HepG2 (cell line): ENCODE measurements around the gene MGAT5. TPM values are rescaled to one million over a fixed set of nuclear protein-coding genes. Genes with fewer than 3 reads are reported as not detected.

Experiments
- ATAC-seq: fragments of 200-7000 bp; cut with Tn5 transposase; 3 replicates; pipeline ENCODE4 v1.9.1; 2020; ENCODE audit warnings: mild to moderate bottlenecking, moderate library complexity
- BruUV-seq: library from RNA; stranded (reverse); fragments of 400-500 nt; replicated peaks from 2 replicates; lab custom pipeline; 2021; lab: Mats Ljungman, UMichigan
- CTCF ChIA-PET: fragments of 300-600 bp; formaldehyde crosslinking; extraction: SDS; loops from one replicate; lab custom pipeline; 2021; ENCODE audit warnings: low total read pairs, inconsistent platforms, low intra/inter-chr PET ratio; lab: Yijun Ruan, JAX
- POLR2A ChIA-PET: fragments of 350-600 bp; sonication (Branson Sonifier 250); formaldehyde crosslinking; loops from one replicate; lab custom pipeline; 2020; ENCODE audit warnings: antibody characterized with exemption, inconsistent platforms; lab: Yijun Ruan, JAX
- DNase-seq: peaks from one replicate; pipeline ENCODE4 v3.0.0-alpha.2; 2015; ENCODE audit warnings: low spot score
- FAIRE-seq: peaks from 3 replicates; lab custom pipeline; 2011; peaks lifted over from hg19 to GRCh38; lab: Jason Lieb, UNC
- H2AFZ ChIP-seq: one replicate; pipeline ENCODE4 v1.6.1; 2011; ENCODE audit warnings: low read length, inconsistent platforms
- H3K27ac ChIP-seq: fragments of 300-600 bp; 3 replicates; pipeline ENCODE4 v1.8.0; 2011; ENCODE audit warnings: mixed run types, mild to moderate bottlenecking, mixed read lengths, low read length, inconsistent platforms; ENCODE audit not compliant: insufficient read depth; ENCODE audit errors: extremely low read length
- H3K27me3 ChIP-seq, 2 experiments: fragments of 200-600 bp in 1 of 2; 2 replicates in 1 of 2; 3 replicates in 1 of 2; pipeline versions ENCODE4 v1.6.0 to v1.8.0; 2011; ENCODE audit warnings: low read length in 2 of 2, mild to moderate bottlenecking in 2 of 2, moderate library complexity in 2 of 2, inconsistent platforms in 1 of 2; ENCODE audit not compliant: insufficient read depth in 2 of 2, control insufficient read depth in 1 of 2
- H3K36me3 ChIP-seq, 2 experiments: fragments of 200-600 bp in 1 of 2; replicated peaks in 1 of 2; 2 replicates in 1 of 2; 3 replicates in 1 of 2; pipeline versions ENCODE4 v1.5.1 to v1.8.0; 2011; ENCODE audit warnings: low read length in 2 of 2, inconsistent platforms in 1 of 2; ENCODE audit not compliant: insufficient read depth in 2 of 2, control insufficient read depth in 1 of 2
- H3K4me1 ChIP-seq: 2 replicates; pipeline ENCODE4 v1.5.1; 2012; ENCODE audit warnings: low read length, inconsistent platforms; ENCODE audit not compliant: insufficient read depth
- H3K4me2 ChIP-seq: 2 replicates; pipeline ENCODE4 v1.6.0; 2011; ENCODE audit warnings: low read depth, low read length, inconsistent platforms
- H3K4me3 ChIP-seq, 3 experiments: fragments of 200-600 bp in 1 of 3; sonication (generic), shearing (Covaris generic) in 1 of 3; replicated peaks in 1 of 3; 2 replicates each; pipeline ENCODE4 v1.5.1; 2011 to 2016; ENCODE audit warnings: low read length in 3 of 3, inconsistent platforms in 2 of 3, low read depth in 2 of 3, mild to moderate bottlenecking in 2 of 3, control low read depth in 1 of 3, mixed read lengths in 1 of 3; ENCODE audit not compliant: insufficient read depth in 1 of 3
- H3K79me2 ChIP-seq: one replicate; pipeline ENCODE4 v1.6.1; 2011; ENCODE audit warnings: low read length, inconsistent platforms; ENCODE audit not compliant: insufficient read depth
- H3K9ac ChIP-seq: 2 replicates; pipeline ENCODE4 v1.6.0; 2011; ENCODE audit warnings: mild to moderate bottlenecking, low read depth, low read length, inconsistent platforms; ENCODE audit not compliant: insufficient read depth
- H3K9me3 ChIP-seq: 2 replicates; pipeline ENCODE4 v1.5.1; 2012; ENCODE audit warnings: mild to moderate bottlenecking, low read length
- H4K20me1 ChIP-seq: 2 replicates; pipeline ENCODE4 v1.6.0; 2011; ENCODE audit warnings: inconsistent platforms, mild to moderate bottlenecking, low read length, moderate library complexity; ENCODE audit not compliant: insufficient read depth
- BCL3 ChIP-seq: sonication (generic); formaldehyde crosslinking; IDR thresholded peaks from 2 replicates; pipeline ENCODE4 v1.5.1; 2020; ENCODE audit warnings: mild to moderate bottlenecking, missing genetic modification reagents, moderate library complexity
- FOXO1 ChIP-seq: sonication (generic); formaldehyde crosslinking; IDR thresholded peaks from 2 replicates; pipeline ENCODE4 v1.4.0; 2020; ENCODE audit warnings: missing genetic modification reagents
- KIAA2018 ChIP-seq: sonication (generic); formaldehyde crosslinking; IDR thresholded peaks from 2 replicates; pipeline ENCODE4 v1.5.0; 2020; ENCODE audit warnings: mild to moderate bottlenecking, missing genetic modification reagents, borderline replicate concordance
- POLR2AphosphoS2 ChIP-seq: IDR thresholded peaks from 2 replicates; pipeline ENCODE4 v1.6.1; 2011; ENCODE audit warnings: low read depth, low read length, improper control_type of control experiment
- SOX13 ChIP-seq, 3 experiments: fragments of 450-650 bp in 1 of 3; sonication (generic) in 1 of 3; formaldehyde crosslinking in 1 of 3; IDR thresholded peaks in 2 of 3; conservative IDR thresholded peaks in 1 of 3; 2 replicates each; pipeline versions ENCODE4 v1.5.0 to v1.6.1; 2016 to 2020; ENCODE audit warnings: antibody characterized with exemption in 1 of 3, mild to moderate bottlenecking in 1 of 3, missing compliant biosample characterization in 1 of 3, missing genetic modification reagents in 1 of 3, moderate library complexity in 1 of 3
- SP4 ChIP-seq: sonication (generic); formaldehyde crosslinking; IDR thresholded peaks from 2 replicates; pipeline ENCODE4 v1.8.1; 2023; ENCODE audit warnings: mild to moderate bottlenecking, missing genetic modification reagents
- WGBS: methylation state at CpG from one replicate; pipeline ENCODE4 v1.1.6; 2017; ENCODE audit warnings: low lambda C conversion rate; 5-methylcytosine and 5-hydroxymethylcytosine counted together
- in situ Hi-C: cut with HindIII; loops from 2 replicates; pipeline ENCODE4 v1.10.0; 2017; ENCODE audit warnings: low pct_unique_long_range_greater_than_20kb; ENCODE audit not compliant: extremely low pct_ligation_motif_present
- intact Hi-C: fragments of 100-400 bp; cut with micrococcal nuclease; formaldehyde crosslinking; loops from one replicate; pipeline ENCODE4 v1.10.0; 2022; ENCODE audit not compliant: unreplicated experiment
- polyA plus RNA-seq, 8 experiments: library from polyadenylated mRNA; depleted of rRNA in 3 of 8; stranded (reverse) in 7 of 8; unstranded in 1 of 8; fragments of >200 nt; fragmentation: Illumina TruSeq in 4 of 8; extraction: Trizol in 4 of 8; gene quantifications; 2 replicates each; pipeline versions ENCODE4 v1.2.1 to v1.2.3, GENCODE V29; 2011 to 2016; ENCODE audit warnings: low read depth in 4 of 8, missing spikeins in 1 of 8, mixed read lengths in 1 of 8; ENCODE audit not compliant: insufficient read depth in 1 of 8
- total RNA-seq, 5 experiments: library from RNA; depleted of rRNA; stranded (reverse); fragments of >200 nt; fragmentation: Illumina TruSeq; extraction: Trizol; gene quantifications; 2 replicates each; pipeline ENCODE4 v1.2.3, GENCODE V29; 2016; ENCODE audit warnings: low read depth in 1 of 5

The MGAT5 gene
- total and polyA plus RNA-seq, 2 of the 13 experiments (the other 11 are each of a cell fraction or from before 2014, with no cell fraction given): 33.1 to 60.2 TPM

- FAIRE-seq: no peak
- TF ChIP-seq FOXO1: no peak
- no peak for ATAC-seq
- in situ Hi-C loops: no loop called here
- H3K27me3 ChIP-seq: no peaks in the 10 kb centered on the region
- no TSS peak for BruUV-seq
- no peaks in the 10 kb centered on the region for H4K20me1 ChIP-seq
- peaks cover 54% of the 10 kb centered on the region for H3K4me1 ChIP-seq
- H3K27ac ChIP-seq: no peak overlapping the region
- no peak for DNase-seq
- no peak overlapping the region for H3K4me3 ChIP-seq
- H2AFZ ChIP-seq: no peak overlapping the region
- H3K36me3 ChIP-seq: peaks cover 47 to 90% of the 10 kb centered on the region in 2 experiments
- ChIA-PET CTCF (no interaction called here), POLR2A (interaction anchor here (3.6 kb wide), 1 partner anchor 17 kb away, joined by 124 read pairs; no protein-coding TSS in a partner anchor)
- 96% methylated on average over 4 of the region's 4 CpGs for WGBS
- no peak overlapping the region for H3K9ac ChIP-seq
- peaks cover 57% of the 10 kb centered on the region for H3K79me2 ChIP-seq
- no peak overlapping the region for H3K4me2 ChIP-seq
- H3K9me3 ChIP-seq: no peaks in the 10 kb centered on the region
- intact Hi-C loops: loop anchor here (5.0 kb wide), 1 partner anchor 313 kb away; no protein-coding TSS in a partner anchor
Observed at GRCh38 chr2:134429886-134430285, 176.0 kb downstream of the MGAT5 start.

- H2AFZ ChIP-seq: no peak overlapping the region
- no peaks in the 10 kb centered on the region for H3K27me3 ChIP-seq
- ATAC-seq (peak; percentile 11), FAIRE-seq (no peak), DNase-seq (no peak)
- H3K9me3 ChIP-seq: no peaks in the 10 kb centered on the region
- CTCF ChIA-PET: interaction anchor here (1.7 kb wide), 1 partner anchor 19 kb away, joined by 8 read pairs; no protein-coding TSS in a partner anchor
- 57% methylated on average over 2 of the region's 2 CpGs for WGBS
- peaks cover 65% of the 10 kb centered on the region for H3K4me1 ChIP-seq
- peak overlapping the region; percentile 47 for H3K4me2 ChIP-seq
- H3K4me3 ChIP-seq: no peak overlapping the region; a peak in 1 of 6 replicates
- peaks cover 52 to 91% of the 10 kb centered on the region in 2 experiments for H3K36me3 ChIP-seq
- H3K9ac ChIP-seq: 0 out of 2 replicates have a peak overlapping the region, but pooled peaks have one; percentile 2
- POLR2A ChIA-PET: interaction anchor here (0.9 to 3.6 kb wide), 9 partner anchors 8 to 486 kb away, joined by 3 to 124 read pairs (median 4); partner anchors contain the start of gene CCNT2
- H3K27ac ChIP-seq: peak overlapping the region; percentile 56
- H3K79me2 ChIP-seq: peaks cover 57% of the 10 kb centered on the region
- intact Hi-C loops (loop anchor here (1.0 to 5.0 kb wide), 3 partner anchors 19 to 315 kb away; no protein-coding TSS in a partner anchor), in situ Hi-C loops (no loop called here)
- BruUV-seq: TSS peak; percentile 0
- H4K20me1 ChIP-seq: no peaks in the 10 kb centered on the region
- TF ChIP-seq SP4 (CRISPR knock-in tag) (no peak), POLR2AphosphoS2 (peak; percentile 49; the same call in 1 of the 2 replicates), SOX13 (IDR thresholded peaks at IDR 0.05) (no peak), SOX13 (CRISPR knock-in tag; conservative IDR thresholded peaks at IDR 0.05 in 1 of 2, IDR thresholded peaks at IDR 0.05 in 1 of 2) (no peak), KIAA2018 (CRISPR knock-in tag) (no peak), BCL3 (CRISPR knock-in tag) (no peak)
Observed at GRCh38 chr2:134431838-134432434, 178.1 kb downstream of the MGAT5 start.
